NCI-H2081 treated with DMSO at 0.1 percent for 48 hours (cell line): Measurements from ENCODE around the gene ZSWIM6.

Source experiments
- DNase-seq: peaks from one replicate; lab custom pipeline; 2025; lab: John Stamatoyannopoulos, UW

The ZSWIM6 gene

GRCh38 chr5:61538722-61539501, 206.9 kb downstream of the ZSWIM6 start:
- DNase-seq, result no peak

GRCh38 chr5:61549530-61549929, 217.5 kb downstream of the ZSWIM6 start:
- DNase-seq, result no peak

DNA sequence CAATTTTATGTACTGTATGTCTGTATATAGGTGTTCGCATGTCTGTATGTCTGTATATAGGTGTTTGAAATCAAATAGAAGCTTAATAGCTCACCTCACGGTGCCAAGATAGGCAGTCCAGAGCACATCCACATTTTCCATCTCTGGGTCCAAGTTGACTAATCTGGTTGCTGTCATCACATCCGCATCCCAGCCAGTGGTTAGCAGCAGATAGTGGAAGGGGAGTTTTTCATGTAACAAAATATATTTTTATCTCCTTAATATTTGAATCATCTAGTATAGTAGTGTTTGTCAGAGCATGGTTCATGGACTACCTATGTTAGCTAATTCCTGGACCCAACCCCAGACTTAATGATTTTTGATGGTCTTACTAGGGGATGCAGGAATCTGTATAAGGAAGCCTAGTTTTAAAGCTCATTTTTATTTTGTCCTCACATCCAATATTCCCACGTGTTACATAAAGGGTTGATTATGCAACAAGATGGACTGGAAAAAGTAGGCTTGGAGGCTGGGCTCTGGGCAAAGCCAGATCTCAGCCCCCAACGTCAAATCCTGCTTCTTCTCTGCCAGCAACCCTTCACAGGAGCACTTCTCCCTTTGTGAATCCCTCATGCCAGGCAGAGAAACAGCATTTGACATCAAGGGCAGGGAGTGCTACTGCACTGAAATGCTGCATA, 219.7 kb downstream of the ZSWIM6 start:
- DNase-seq, result no peak

- no peak for DNase-seq
These were observed 227.1 kb downstream of the ZSWIM6 start for GRCh38 chr5:61559146-61559545.

DNA sequence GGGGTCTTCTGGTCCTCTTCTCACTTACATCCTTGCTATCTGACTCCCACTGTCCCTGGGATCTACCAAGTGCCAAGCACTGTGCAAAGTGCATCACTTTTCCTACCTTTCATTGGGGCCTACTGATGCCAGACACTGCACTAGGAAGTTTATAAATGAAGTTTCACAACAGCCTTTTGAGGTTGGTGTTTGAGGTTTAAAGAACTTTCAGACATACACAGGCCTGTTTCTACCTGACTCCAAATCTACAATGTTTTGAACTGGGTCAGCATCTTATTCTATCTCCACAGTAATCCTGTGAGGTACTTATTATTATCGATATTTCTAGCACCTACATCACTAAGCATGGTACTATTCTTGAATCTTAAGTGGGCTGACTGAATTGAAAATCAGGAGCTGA, 227.7 kb downstream of the ZSWIM6 start:
- DNase-seq, result no peak

- DNase-seq, result no peak
These were observed 231.3 kb downstream of the ZSWIM6 start for GRCh38 chr5:61563401-61563800.

DNA sequence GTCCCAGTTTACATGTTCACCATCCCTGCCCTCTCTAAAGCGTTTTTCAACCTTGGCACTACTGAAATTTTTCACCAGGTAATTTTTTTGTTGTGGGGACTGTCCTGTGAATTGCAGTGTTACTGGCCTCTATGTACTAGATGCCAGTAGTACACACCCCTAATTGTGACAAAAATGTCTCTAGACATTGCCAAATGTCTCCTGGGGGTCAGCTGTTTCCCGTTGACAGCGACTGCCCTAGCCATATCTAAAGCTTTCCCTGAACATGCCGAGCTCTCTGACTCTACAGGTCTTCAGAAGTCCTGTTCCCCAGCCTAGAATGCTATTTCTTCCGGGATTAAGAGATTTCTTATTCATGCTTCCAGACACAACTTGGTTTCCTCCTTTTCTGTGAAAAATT, 235.3 kb downstream of the ZSWIM6 start:
- no peak for DNase-seq

DNA sequence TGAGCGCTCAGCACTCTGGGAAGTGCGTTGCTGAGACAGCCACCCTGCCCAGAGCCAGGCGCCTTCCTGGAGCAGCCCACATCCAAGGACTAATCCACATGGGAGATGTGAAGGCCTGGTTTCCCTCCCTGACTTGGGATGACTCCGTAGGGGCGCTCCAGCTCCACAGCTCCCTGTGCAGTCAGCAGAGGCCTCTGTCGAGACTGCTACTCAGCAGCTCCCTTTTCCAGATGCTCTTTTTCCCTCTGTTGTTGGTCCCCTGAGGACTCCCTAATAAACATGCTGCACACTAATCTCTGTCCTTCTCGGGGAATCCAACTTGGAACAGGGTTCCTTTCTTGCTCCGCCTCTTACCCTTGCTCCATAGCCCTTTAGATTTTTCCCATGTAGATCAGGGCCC, 237.3 kb downstream of the ZSWIM6 start:
- DNase-seq, result no peak

DNA sequence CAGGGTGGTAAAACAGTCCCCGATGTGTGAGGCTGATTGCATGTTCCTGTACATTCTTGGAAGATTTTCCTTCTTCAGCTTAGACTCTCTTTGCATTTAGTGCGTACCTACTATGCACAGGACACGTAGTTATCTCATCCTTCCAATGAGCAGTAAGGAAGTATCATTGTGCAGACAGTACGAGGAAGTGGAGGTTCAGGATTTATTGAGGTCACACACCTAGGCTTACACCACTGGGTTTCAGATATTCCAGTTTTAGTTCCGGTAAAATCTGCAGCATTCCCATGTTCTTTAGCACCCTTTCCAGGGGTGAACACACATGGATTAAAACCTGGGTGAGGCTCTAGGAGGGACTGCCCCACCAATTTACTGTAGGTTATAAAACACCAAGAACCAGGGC, 238.7 kb downstream of the ZSWIM6 start:
- DNase-seq, result no peak

- no peak for DNase-seq
These were observed 240.9 kb downstream of the ZSWIM6 start for GRCh38 chr5:61572959-61573358.

GRCh38 chr5:61575103-61575502, 243.0 kb downstream of the ZSWIM6 start:
- no peak for DNase-seq

DNA sequence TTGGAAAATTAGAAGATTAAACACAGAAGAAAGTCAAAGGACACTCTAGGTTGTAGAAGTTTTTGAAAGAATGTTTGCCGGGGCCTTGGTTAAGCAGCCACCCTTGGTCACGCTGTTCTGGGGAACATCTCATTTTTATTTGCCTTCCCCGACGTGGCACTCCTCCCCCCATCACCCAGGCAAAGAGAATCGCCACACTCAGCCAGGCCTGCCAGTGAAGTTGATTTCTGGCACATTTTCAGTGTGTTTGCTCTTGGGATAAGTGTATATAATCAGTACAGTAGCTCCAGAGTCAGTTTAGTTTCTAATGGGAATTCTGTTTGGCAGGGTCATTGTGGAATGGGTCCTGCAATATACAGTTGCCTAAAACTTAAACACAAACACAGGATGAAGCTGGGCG, 243.5 kb downstream of the ZSWIM6 start:
- DNase-seq, result no peak

GRCh38 chr5:61576556-61576955, 244.5 kb downstream of the ZSWIM6 start:
- no peak for DNase-seq

DNA sequence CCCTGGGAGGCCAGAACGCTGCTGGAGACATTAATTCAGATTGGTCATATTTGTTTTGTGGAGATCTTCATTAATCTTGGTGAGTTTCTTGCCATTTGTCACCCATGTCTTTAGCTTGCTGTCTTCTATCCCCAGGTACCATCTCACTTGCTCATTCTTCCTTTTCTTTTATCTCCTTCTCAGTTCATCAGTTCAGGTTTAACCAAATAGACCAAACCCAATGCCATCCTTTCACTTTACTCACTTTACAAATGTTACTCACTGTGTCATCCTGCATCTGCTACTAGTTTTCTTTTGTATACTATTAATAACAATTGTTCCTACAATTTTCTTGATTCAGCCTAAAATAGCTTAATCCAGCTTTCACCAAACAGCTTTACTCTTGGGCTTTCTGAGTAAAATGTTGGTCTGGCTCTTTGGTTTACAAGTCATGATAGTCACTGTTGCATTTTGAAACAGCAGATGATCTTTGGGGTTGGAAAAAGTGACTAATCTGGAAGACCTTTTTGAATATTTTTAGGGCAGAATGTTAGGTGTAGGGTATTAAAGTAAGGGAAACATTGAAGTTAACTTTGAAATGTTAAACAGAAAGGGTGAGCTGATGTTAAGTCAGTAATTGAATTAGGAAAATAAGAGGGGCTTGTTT, 246.9 kb downstream of the ZSWIM6 start:
- no peak for DNase-seq

DNA sequence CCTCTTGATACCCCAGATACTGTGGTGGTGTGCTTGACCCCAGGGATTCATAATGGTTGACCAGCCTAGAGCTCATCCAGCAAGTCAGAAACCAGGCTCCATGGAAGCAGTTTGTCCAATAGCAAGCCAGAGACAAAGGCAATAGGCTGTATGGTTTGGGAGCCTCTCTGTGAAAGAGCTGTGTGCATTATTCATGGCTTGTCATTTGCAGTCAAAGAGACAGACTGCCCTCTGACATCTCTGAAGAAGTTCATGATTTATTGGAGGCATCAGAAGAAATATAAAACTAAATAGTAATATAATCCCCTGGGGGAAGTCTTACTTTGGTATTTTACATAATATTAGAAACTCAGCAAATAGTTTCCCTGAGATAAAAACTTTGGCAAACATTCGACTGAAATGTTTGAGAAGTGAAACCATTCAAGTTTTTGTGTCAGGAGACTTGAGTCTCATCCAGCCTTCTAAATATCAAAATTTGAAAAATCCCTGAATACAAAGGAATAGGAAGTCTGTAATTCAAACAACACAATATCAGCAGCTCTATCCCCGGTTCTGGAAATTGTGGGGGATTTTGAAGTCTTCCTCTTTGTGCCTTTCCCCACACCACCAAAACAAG, 250.3 kb downstream of the ZSWIM6 start:
- DNase-seq, result no peak

- DNase-seq, result no peak
These were observed 250.8 kb downstream of the ZSWIM6 start for GRCh38 chr5:61582887-61583286.

DNA sequence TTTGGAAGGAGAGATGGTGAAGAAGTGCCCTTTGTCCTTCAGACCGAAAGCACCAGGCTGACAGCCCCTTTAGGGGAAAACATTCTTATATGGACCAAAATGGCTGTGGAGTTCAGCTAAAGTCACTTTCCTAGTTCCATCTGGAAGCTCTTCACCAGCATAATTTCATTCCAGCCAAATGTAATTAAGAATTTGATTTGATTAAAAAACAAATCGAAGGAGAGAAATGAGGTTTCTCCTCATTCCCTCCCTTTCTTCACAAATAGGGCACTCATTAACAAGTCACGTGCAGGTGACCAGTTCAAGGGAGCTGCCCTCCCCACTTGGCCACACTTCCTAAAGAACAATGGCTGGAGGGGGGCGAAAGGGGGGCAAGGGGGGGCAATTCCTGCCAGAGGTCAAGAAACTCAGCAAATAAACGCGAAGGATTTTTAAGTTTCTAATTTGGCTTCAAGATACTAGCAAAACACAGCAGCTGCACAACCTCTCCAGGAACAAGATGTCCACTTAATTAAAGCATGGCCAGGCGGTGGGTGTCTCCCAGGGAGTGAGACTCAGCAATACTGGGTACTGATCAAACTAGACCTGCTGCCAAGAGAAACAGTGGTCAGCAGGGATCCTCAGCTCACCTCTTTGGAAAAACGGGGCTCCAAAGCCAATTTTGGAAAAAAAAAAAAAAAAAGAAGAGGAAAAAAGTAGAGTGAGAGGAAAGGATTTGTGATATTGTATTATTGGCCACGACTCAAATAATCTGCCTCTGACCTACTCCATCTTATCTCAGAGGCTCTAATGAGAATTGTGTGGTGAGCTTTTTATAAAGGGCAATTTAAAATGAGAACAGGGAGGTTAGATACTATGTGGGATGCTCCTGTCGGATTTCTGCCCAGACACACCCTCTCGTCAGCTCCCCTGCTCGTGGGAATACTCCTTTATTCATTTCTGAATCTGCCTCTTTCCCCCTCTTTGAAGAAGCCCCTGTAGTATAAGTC, 254.3 kb downstream of the ZSWIM6 start:
- DNase-seq, result no peak

GRCh38 chr5:61587125-61587524, 255.1 kb downstream of the ZSWIM6 start:
- no peak for DNase-seq

GRCh38 chr5:61588216-61588615, 256.2 kb downstream of the ZSWIM6 start:
- no peak for DNase-seq

DNA sequence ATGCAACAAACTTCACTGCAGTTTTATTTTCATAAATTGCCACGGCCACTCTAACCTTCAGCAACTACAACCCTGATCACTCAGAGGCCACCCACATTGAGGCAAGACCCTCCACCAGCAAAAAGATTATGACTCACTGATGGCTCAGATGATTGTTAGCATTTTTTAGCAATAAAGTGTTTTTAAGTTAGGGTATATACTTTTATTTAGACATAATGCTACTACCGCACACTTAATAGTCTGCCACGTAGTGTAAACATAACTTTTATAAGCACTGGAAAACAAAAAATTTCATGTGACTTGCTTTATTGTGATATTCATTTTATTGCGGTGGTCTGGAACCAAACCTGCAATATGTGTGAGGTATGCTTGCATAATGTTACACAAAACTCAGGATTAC, 257.9 kb downstream of the ZSWIM6 start:
- DNase-seq, result no peak

DNA sequence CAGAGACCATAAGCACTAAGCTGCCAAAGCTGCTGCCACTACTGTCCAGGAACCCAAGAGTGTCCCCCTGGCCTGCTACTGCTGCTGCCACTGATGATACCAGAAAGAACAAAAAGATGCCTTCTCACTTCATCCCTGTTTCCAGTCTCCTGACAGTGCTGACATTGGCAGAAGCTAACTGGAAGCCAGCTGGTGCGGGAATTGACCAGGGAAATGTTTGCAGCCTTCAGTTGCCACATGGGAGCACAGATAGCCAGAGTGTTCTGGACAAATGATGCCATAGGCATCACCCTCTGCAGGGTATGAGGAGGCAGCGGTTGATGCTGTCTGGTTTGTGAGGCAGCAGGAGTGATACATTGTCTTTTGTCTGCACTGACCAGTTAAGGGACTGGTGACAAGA, 258.4 kb downstream of the ZSWIM6 start:
- DNase-seq, result no peak

GRCh38 chr5:61591859-61592258, 259.8 kb downstream of the ZSWIM6 start:
- DNase-seq, result no peak
